WTC11 (cell line): ENCODE data around the gene HKDC1.

Source experiments
- ATF2 ChIP-seq: sonication (generic); formaldehyde crosslinking; IDR thresholded peaks from 2 replicates; pipeline ENCODE4 v1.8.1; 2022; ENCODE audit warnings: low read depth, missing genetic modification reagents, borderline replicate concordance
- GTF2I ChIP-seq: fragments of 250-450 bp; sonication (Bioruptor Pico); conservative IDR thresholded peaks from 2 replicates; pipeline ENCODE4 v1.4.0; 2021; ENCODE audit warnings: mild to moderate bottlenecking
- TF ChIP-seq, protein P1 (sequence below): sonication (generic); formaldehyde crosslinking; IDR thresholded peaks from 2 replicates; pipeline ENCODE4 v1.8.1; 2022; ENCODE audit warnings: low read depth, mild to moderate bottlenecking, moderate library complexity, missing genetic modification reagents, borderline replicate concordance
- TF ChIP-seq, protein P2 (sequence below): sonication (generic); formaldehyde crosslinking; IDR thresholded peaks from 2 replicates; pipeline ENCODE4 v1.8.0; 2022; ENCODE audit warnings: mild to moderate bottlenecking, missing genetic modification reagents
- TF ChIP-seq, protein P3 (sequence below): fragments of 200-600 bp; IDR thresholded peaks from 2 replicates; pipeline ENCODE4 v1.8.0; 2022; ENCODE audit warnings: antibody characterized with exemption

DNA sequence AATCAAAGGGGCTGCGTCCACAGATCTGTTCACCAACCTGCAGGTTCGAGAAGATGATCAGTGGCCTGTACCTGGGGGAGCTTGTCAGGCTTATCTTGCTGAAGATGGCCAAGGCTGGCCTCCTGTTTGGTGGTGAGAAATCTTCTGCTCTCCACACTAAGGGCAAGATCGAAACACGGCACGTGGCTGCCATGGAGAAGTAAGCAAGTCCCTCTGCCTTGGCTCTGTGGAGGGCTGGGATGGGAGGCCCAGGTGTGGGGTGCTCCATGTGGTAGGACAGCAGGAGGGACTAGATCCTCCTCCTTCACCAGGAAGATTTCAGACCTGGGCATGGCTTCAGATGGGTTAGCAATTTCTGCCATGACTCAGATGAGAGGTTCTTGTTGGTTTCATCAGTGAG is 25.9 kb downstream of the HKDC1 start:
- TF ChIP-seq, protein P1, sequence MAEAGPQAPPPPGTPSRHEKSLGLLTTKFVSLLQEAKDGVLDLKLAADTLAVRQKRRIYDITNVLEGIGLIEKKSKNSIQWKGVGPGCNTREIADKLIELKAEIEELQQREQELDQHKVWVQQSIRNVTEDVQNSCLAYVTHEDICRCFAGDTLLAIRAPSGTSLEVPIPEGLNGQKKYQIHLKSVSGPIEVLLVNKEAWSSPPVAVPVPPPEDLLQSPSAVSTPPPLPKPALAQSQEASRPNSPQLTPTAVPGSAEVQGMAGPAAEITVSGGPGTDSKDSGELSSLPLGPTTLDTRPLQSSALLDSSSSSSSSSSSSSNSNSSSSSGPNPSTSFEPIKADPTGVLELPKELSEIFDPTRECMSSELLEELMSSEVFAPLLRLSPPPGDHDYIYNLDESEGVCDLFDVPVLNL: no peak
- TF ChIP-seq ATF2 (no peak), GTF2I (CRISPR knock-in tag) (no peak)
- TF ChIP-seq, protein P2, sequence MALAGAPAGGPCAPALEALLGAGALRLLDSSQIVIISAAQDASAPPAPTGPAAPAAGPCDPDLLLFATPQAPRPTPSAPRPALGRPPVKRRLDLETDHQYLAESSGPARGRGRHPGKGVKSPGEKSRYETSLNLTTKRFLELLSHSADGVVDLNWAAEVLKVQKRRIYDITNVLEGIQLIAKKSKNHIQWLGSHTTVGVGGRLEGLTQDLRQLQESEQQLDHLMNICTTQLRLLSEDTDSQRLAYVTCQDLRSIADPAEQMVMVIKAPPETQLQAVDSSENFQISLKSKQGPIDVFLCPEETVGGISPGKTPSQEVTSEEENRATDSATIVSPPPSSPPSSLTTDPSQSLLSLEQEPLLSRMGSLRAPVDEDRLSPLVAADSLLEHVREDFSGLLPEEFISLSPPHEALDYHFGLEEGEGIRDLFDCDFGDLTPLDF (CRISPR knock-in tag): no peak
- TF ChIP-seq, protein P3, sequence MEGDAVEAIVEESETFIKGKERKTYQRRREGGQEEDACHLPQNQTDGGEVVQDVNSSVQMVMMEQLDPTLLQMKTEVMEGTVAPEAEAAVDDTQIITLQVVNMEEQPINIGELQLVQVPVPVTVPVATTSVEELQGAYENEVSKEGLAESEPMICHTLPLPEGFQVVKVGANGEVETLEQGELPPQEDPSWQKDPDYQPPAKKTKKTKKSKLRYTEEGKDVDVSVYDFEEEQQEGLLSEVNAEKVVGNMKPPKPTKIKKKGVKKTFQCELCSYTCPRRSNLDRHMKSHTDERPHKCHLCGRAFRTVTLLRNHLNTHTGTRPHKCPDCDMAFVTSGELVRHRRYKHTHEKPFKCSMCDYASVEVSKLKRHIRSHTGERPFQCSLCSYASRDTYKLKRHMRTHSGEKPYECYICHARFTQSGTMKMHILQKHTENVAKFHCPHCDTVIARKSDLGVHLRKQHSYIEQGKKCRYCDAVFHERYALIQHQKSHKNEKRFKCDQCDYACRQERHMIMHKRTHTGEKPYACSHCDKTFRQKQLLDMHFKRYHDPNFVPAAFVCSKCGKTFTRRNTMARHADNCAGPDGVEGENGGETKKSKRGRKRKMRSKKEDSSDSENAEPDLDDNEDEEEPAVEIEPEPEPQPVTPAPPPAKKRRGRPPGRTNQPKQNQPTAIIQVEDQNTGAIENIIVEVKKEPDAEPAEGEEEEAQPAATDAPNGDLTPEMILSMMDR: no peak
